K562 (cell line): ENCODE measurements around the gene PDE12. TPM values are rescaled to one million over a fixed set of nuclear protein-coding genes. Genes with fewer than 3 reads are reported as not detected.
A peak's percentile ranks its signal among the peaks of the same experiment; 100 is the strongest.

Source experiments
- CEBPG ChIP-seq, 3 experiments: fragments of 200-800 bp in 1 of 3; sonication (Bioruptor generic) in 1 of 3; sonication (generic) in 1 of 3; formaldehyde crosslinking in 1 of 3; IDR thresholded peaks in 2 of 3; conservative IDR thresholded peaks in 1 of 3; 2 replicates each; pipeline versions ENCODE4 v1.6.1 to v1.8.0; 2016 to 2022; ENCODE audit warnings: missing compliant biosample characterization in 2 of 3, missing genetic modification characterization in 2 of 3, mild to moderate bottlenecking in 1 of 3, missing genetic modification reagents in 1 of 3
- CGGBP1 ChIP-seq: fragments of 250-450 bp; sonication (Bioruptor Pico); IDR thresholded peaks from 2 replicates; pipeline ENCODE4 v1.9.0; 2021; ENCODE audit warnings: mild to moderate bottlenecking
- ELK3 ChIP-seq: fragments of 450-650 bp; formaldehyde crosslinking; IDR thresholded peaks from 2 replicates; pipeline ENCODE4 v1.4.0; 2020; ENCODE audit warnings: mild to moderate bottlenecking
- ETS2 ChIP-seq: IDR thresholded peaks from 2 replicates; pipeline ENCODE4 v1.6.1; 2016; ENCODE audit warnings: borderline replicate concordance, missing genetic modification characterization, mild to moderate bottlenecking, moderate library complexity, missing compliant biosample characterization; ENCODE audit not compliant: poor library complexity, severe bottlenecking
- LCOR ChIP-seq: sonication (generic); formaldehyde crosslinking; IDR thresholded peaks from 2 replicates; pipeline ENCODE4 v1.8.0; 2022; ENCODE audit warnings: mild to moderate bottlenecking, missing genetic modification reagents
- MTA1 ChIP-seq: fragments of 450-650 bp; IDR thresholded peaks from 2 replicates; pipeline ENCODE4 v1.6.1; 2017; ENCODE audit warnings: borderline replicate concordance
- MXD1 ChIP-seq: fragments of 250-450 bp; sonication (Bioruptor Pico); IDR thresholded peaks from 2 replicates; pipeline ENCODE4 v1.8.0; 2021; ENCODE audit warnings: borderline replicate concordance, mild to moderate bottlenecking, moderate library complexity; ENCODE audit not compliant: poor library complexity, severe bottlenecking
- PCBP1 ChIP-seq: fragments of 200-400 bp; formaldehyde crosslinking; IDR thresholded peaks from 2 replicates; pipeline ENCODE4 v1.6.1; 2018; ENCODE audit warnings: mild to moderate bottlenecking, low read depth, low read length; ENCODE audit not compliant: poor library complexity, severe bottlenecking
- PHB2 ChIP-seq: fragments of 450-650 bp; IDR thresholded peaks from 2 replicates; pipeline ENCODE4 v1.6.1; 2017; ENCODE audit warnings: low read depth
- PRDM10 ChIP-seq: fragments of 450-650 bp; IDR thresholded peaks from 2 replicates; pipeline ENCODE4 v1.6.1; 2018; ENCODE audit not compliant: partially characterized antibody
- RHOXF2B ChIP-seq: fragments of 250-450 bp; sonication (Bioruptor Pico); conservative IDR thresholded peaks from 2 replicates; pipeline ENCODE4 v1.5.1; 2021
- SIN3B ChIP-seq: fragments of 450-650 bp; IDR thresholded peaks from 2 replicates; pipeline ENCODE4 v1.6.1; 2017; ENCODE audit warnings: low read depth, mild to moderate bottlenecking, moderate library complexity
- TARDBP ChIP-seq: fragments of 450-650 bp; IDR thresholded peaks from 2 replicates; pipeline ENCODE4 v1.6.1; 2016
- TCF7 ChIP-seq: sonication (generic); IDR thresholded peaks from 2 replicates; pipeline ENCODE4 v1.6.1; 2016; ENCODE audit warnings: antibody characterized with exemption, borderline replicate concordance
- ZBTB43 ChIP-seq: sonication (generic); formaldehyde crosslinking; IDR thresholded peaks from 2 replicates; pipeline ENCODE4 v1.8.0; 2023; ENCODE audit warnings: mild to moderate bottlenecking, missing genetic modification reagents
- ZFP1 ChIP-seq: fragments of 450-650 bp; formaldehyde crosslinking; IDR thresholded peaks from 2 replicates; pipeline ENCODE4 v1.4.0; 2020; ENCODE audit warnings: mild to moderate bottlenecking, mixed read lengths
- ZFP30 ChIP-seq: fragments of 250-450 bp; sonication (Bioruptor Pico); IDR thresholded peaks from 2 replicates; pipeline ENCODE4 v1.8.0; 2022; ENCODE audit warnings: moderate library complexity, mild to moderate bottlenecking, inconsistent platforms, borderline replicate concordance
- ZNF133 ChIP-seq: fragments of 250-450 bp; sonication (Bioruptor Pico); IDR thresholded peaks from 2 replicates; pipeline ENCODE4 v1.4.0; 2020; ENCODE audit warnings: mild to moderate bottlenecking
- ZNF134 ChIP-seq: fragments of 250-450 bp; sonication (Bioruptor Pico); conservative IDR thresholded peaks from 2 replicates; pipeline ENCODE4 v1.4.0; 2020
- ZNF431 ChIP-seq: sonication (generic); formaldehyde crosslinking; IDR thresholded peaks from 2 replicates; pipeline ENCODE4 v1.8.0; 2022; ENCODE audit warnings: mild to moderate bottlenecking, missing genetic modification reagents
- ZNF780A ChIP-seq: fragments of 250-450 bp; sonication (Bioruptor Pico); IDR thresholded peaks from 2 replicates; pipeline ENCODE4 v1.5.0; 2021; ENCODE audit warnings: mild to moderate bottlenecking
- polyA plus RNA-seq, 8 experiments: library from polyadenylated mRNA; depleted of rRNA in 4 of 8; stranded (reverse) in 5 of 8; unstranded in 3 of 8; fragments of >200 nt; fragmentation: Nextera tagmentation in 2 of 8; fragmentation: Illumina TruSeq in 1 of 8; extraction: Ambion mirVana in 2 of 8; extraction: Trizol in 1 of 8; gene quantifications; 2 replicates each; pipeline versions ENCODE4 v1.2.1 to v1.2.3, GENCODE V29; 2011 to 2014; ENCODE audit warnings: inconsistent platforms in 1 of 8, missing spikeins in 1 of 8
- total RNA-seq, 7 experiments: library from RNA; depleted of rRNA in 6 of 7; stranded (reverse); fragments of >200 nt in 6 of 7; fragmentation: Illumina TruSeq in 2 of 7; extraction: Trizol in 2 of 7; gene quantifications; 2 replicates each; pipeline versions ENCODE4 v1.2.1 to v1.2.3, GENCODE V29; 2011 to 2021; ENCODE audit warnings: low replicate concordance in 1 of 7

PDE12 gene
- total and polyA plus RNA-seq, 9 of the 15 experiments (the other 6 are each of a cell fraction or from before 2014, with no cell fraction given), result 2.1 to 20.5 (median 10.0) TPM

- TF ChIP-seq PRDM10 (no peak), TCF7 (no peak), ZNF134 (CRISPR knock-in tag) (no peak), ELK3 (CRISPR knock-in tag) (no peak), ZFP30 (CRISPR knock-in tag) (no peak), ZNF133 (CRISPR knock-in tag) (no peak), ZBTB43 (0 out of 2 replicates have a peak, but pooled peaks have one; percentile 21), PCBP1 (no peak), SIN3B (peak; percentile 53), ZFP1 (CRISPR knock-in tag) (no peak), ZNF431 (peak; percentile 83; the same call in 1 of the 2 replicates), PHB2 (no peak), CGGBP1 (CRISPR knock-in tag) (no peak), ETS2 (tag) (no peak), TARDBP (no peak), RHOXF2B (no peak), MTA1 (no peak), CEBPG (CRISPR knock-in tag; IDR thresholded peaks at IDR 0.05) (no peak), CEBPG (tag; conservative IDR thresholded peaks at IDR 0.05 in 1 of 2, IDR thresholded peaks at IDR 0.05 in 1 of 2) (no peak), LCOR (CRISPR knock-in tag) (no peak), MXD1 (CRISPR knock-in tag) (peak; percentile 12), ZNF780A (no peak)
These were observed at the start of gene PDE12 (continued) for GRCh38 chr3:57555738-57556458.
